GM19099 (cell line): ENCODE data around the gene ZNF90.

ENCODE experiments used
- POLR2A ChIP-seq: IDR thresholded peaks from 3 replicates; pipeline ENCODE4 v1.6.1; 2011; ENCODE audit warnings: low read depth; ENCODE audit not compliant: insufficient read length; ENCODE audit errors: extremely low read depth

ZNF90 gene

DNA sequence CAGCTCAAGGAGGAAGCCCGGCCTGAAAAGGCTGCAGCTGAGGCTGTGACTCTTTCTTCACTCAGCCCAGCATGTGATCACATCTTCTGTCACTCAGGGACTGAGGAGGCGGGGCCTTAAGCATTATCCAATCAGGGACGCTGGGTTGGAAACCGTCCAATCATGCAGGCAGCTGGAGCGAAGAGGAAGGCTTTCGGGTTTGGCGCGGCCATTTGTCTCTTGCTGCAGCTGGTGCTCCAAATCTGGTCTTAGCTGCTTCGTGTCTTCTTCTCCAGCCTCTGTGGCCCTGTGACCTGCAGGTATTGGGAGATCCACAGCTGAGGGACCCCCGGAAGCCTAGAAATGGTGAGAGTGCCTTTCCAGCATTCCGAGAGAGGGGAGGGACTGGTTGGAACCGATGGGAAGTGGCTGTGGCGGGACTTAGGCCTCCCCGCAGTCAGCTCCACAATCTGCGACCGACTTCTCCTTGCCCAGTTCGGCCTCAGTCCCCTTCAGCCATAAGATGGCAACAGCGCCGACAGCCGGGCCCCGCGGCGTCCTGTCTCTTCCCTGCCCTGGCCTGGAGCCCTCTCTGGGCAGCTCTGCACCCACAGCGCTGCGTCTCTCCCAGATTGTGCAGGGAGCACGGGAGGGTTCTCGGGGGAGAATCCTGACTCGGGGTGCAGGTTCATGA is at the start of gene ZNF90:
Gene ZNF90 (plus strand): TSS at position 210 of the 673 bp plus-strand sequence. CDS start 133 bp downstream, at position 343.
- peak; percentile 46 for TF ChIP-seq POLR2A

DNA sequence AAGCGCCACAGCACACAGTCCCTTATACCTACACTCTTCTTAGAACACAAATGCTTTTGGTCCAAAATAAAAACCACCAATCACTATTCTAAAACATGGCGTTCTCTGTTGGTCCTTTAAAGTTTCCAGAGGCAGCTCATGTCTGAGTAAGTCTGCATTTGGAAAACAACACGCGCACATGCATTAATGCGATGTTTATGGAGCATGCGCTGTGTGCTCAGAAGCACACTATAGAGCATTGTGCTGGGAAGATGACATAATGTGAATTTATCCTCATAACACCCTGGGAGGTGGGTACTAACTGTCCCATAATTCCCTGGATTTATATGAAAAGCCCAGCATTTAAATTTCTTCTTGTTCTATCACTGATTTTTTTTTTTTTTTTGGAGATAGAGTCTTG is 49.2 kb upstream of the ZNF90 start:
- no peak for TF ChIP-seq POLR2A

DNA sequence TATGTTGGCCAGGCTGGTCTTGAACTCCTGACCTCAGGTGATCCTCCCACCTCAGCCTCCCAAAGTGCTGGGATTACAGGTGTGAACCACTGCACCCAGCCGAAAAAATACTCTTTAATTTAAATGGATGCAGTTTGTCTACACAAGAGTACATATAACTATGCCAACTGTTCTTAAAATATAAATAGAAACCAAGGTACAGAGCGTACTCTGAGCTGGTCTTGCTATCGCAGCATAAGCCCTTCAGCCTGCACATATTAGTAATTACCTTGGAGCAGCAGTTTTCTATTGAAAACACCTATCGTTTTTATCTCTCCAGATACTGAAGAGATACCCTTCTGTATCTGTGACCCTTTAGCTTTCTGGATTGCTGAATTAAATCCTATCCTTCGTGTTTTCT is 41.9 kb upstream of the ZNF90 start:
- TF ChIP-seq POLR2A = no peak

DNA sequence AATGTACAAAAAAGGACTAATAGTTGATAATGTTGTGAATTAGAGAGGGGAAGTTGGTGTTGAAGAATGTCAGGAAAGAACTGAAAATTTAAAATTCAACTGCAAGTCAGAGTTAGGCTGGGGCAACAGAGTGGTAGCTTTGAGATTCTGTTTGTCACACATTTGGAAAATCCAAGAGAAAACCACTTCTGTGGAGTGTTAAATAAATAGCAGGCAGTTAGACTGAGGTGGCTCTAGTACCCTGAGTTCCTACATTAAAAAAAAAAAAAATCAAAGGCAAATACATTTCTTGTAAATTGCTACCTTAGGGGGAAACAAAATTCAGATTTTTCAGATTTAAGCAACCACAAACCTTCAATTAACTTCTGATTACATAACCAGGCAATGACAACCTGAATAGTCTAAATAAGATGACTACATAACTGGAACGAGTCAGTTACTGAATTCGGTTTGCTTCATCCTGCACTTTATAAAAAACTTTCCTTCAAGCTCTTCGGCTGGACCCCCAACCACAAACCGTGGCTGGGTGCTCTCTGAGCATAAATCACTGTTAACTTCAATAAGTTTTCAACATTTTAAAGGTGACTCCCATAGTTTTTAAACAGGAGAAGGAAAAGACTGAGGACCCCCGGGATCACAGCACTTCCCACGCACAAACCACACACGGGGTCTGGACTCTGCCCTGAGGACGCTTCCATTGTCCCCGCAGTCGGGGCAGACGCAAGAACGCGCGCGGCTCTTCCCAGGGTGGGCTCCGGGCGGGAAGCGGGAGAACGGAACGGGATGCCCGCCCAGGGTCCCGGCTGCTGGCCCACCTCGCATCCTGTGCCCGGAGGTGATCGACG is 39.2 kb upstream of the ZNF90 start:
- TF ChIP-seq POLR2A = no peak

DNA sequence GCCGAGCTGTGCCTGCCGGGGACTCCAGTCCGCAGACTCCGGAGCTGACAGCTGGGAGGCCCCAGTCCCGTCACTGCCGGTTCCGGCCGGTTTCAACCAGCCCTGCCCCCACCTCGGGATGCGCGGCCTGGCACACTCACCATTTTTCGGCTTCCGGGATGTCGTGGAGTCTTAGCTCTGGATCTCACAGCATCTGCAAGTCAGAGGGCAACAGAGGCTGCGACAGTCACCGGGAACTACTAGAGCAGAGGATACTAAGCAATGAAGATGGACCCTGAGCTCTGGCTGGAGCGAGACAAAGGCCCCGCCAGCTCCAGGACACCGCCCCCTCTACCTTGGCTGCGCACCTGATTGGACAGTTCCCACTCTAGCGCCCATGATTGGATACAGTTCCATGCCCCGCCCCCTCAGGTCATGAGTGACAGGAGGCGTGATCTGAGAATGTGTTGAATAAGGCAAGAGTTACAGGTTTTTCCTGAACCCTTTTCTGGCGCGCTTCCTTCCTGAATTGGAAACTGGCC is 38.5 kb upstream of the ZNF90 start, which contains the start of gene ZNF682:
Gene ZNF682 (minus strand): TSS at position 303 of the 521 bp plus-strand sequence. CDS start 160 bp downstream, at position 143.
- TF ChIP-seq POLR2A = peak; percentile 67

DNA sequence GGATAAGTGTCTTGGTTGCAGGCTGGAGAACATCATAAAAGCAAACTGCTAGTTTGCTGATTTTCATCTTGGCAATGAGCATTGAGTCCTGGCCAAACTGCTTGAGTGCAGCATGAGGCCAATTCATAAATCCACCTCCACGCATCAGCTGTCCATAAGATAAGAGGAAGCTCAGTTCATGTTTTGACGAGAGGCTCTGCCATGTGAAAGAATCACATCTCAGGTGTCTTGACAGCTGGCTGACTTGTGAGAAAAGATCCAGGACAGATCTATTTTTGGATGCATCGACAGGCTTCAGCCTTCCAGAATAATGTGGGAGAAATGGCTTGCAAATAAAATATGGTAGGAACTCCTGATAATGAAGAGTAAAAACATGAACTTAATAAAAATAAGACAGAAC is 33.1 kb upstream of the ZNF90 start:
- no peak for TF ChIP-seq POLR2A

DNA sequence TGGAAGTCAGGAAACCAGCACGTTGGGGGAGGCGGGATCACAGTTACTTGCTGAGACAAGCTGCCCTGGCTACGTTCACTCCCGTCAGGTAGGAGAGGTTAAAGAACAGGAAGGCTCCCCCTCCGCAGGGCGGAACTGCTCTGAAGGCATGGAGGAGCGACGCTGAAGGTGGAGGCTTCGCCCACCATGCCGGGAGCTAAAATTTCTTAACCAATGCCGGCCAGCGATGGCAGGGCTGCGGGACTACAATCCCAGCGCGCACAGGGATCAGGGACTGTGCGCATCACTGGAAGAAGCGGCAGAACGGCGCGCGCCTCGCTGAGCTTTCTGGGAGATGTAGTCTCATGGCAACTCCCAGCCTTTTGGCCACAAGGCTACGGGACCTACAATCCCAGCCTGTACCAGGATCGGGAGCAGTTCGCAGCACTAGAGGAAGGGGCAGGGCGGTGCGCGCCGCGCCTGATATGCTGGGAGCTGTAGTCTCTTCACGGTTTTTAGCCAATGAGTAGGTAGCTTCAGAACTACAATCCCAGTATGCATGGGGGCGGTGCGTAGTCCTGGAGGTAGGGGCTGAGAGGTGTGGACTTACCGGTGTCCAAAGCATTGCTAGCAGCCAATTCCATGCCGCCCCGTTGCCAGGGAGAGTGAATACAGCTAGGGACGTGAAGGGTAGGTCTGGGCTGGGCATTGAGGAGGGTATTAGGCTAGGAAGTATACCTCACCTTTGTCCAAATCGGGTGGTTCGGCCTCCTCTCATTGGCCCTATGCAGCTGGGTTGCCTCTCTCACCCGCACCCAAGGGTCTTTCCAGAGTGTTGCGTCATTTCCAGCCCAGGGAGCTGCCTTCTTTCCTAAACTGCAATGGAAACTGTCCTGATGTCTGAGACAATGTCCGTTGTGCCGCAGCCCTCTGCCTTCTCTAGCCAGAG is 25.7 kb upstream of the ZNF90 start:
- peak; percentile 29 for TF ChIP-seq POLR2A

DNA sequence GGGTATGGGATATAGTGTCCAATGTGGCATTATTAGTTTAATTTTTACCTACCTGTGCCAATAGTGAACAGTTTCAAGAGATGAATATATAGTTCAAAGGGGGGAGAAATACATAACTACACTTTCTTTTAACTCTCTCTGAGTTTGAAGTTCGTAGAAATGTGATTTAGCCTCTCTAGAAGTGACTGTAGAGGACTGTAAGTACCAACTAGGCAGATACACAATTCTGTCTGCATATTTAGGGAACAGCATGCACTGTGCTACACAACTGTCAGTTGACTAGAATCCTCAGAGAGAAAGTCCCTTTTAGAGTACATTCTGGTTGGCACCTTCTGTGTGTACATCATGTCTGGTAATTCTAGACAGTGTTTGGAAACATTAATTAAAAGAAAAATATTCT is 17.5 kb upstream of the ZNF90 start:
- TF ChIP-seq POLR2A = no peak

DNA sequence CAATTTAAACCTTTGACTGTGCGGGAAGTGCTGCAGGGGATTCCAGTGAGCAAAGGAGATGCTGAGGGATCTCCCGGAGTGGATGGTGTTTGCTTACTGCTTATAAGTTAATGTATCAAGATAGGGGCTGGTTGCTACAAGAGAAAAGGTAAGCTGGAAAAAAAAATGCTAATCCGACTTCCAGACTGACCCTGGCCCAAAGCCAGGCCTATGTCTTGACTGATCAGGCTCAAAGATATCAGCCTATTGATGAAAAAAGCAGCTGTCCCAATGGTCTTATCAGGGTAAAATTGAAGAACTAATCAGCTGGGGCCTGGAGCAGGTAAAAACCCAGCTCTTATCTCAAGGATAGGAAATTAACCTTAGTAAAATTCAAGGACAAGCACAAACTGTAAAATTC is 10.9 kb upstream of the ZNF90 start:
- no peak for TF ChIP-seq POLR2A

DNA sequence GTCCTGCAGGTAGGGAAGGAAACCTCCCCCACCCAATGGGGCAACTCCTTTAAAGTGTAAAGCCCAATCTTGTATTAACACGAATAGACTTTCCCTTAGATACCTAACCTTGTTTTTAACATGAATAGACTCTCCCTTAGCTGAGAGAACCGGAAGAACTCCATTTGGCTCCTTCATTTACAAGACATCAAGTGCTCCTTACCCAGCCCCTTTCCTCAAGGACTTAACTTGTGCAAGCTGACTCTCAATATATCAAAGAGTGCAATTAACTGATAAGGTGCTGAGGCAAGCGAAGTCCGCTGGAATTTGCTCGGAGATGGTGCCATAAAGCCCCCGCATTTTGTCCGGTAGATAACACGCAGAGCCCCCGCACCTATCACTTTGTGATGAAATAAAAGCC is 9.9 kb upstream of the ZNF90 start:
- TF ChIP-seq POLR2A = no peak

DNA sequence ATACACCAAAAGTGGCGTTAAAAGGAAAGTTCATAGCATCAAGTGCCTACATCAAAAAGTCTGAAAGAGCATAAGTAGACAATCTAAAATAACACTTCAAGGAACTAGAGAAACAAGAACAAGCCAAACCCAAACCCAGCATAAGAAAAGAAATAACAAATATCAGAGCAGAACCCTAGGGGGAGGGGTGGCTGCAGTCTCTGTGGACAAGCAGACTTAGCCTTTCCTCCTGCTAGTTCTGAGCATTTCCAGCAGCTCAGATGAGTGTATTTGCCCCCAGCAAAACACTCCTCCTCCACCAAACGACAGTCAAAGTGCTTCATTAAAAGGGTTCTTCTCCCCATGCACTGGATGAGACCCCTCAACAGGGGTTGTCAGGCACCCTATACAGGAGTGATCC is 7.1 kb upstream of the ZNF90 start:
- TF ChIP-seq POLR2A = no peak

DNA sequence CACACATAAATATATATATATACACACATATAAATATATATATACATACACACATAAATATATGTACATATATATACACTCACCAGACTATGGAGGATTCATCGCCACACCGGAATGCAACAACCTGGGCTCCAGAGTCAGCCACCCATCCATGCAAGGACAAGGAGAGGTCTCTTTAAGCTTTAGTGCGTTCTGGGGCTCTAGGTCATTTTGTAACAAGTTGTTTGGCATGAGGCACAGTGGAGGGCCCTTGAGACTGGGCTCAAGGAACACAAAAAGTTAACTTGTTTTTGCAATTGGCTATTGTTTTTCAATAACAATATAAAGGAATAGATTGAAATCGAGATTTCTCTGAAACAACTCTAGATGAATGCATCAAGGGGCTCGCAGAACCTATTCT is 4.9 kb upstream of the ZNF90 start:
- no peak for TF ChIP-seq POLR2A

DNA sequence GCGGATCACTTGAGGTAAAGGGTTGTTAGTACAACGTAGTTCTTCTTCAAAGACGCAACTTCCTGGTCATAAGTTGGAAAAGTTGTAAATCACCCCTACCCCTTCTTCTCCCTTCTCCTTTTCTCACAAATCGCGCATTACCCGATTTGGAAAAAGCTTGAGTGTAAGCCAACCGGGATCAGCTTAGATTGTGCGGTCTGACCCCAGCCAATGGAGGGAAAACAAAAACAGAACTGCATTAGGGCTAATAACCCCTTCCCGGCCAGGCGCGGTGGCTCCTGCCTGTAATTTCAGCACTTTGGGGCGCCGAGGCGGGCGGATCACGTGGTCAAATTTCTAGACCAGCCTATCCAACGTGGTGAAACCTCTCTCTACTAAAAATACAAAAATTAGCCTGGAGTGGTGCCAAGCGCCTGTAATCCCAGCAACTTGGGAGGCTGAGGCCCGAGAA is 806 bp downstream of the ZNF90 start:
- no peak for TF ChIP-seq POLR2A

DNA sequence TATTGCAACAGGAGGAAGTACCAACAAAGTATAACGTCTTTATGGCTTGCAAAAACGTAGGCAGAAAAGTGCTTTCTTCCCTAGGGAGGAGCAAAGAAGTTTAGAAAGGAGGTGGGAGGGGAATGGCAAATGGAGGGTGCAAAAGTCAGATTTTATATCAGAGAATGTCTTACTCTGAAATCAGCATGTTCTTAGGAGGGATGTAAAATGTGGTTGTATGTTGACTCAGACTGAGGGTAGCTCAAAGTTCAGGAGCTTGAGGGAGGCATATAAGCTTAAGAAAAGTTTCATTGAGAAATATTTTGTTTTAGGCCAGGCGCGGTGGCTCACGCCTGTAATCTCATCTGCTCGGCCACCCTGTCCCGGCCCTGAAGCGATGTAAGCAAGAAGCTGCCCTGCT is 1.7 kb downstream of the ZNF90 start:
- TF ChIP-seq POLR2A = no peak

DNA sequence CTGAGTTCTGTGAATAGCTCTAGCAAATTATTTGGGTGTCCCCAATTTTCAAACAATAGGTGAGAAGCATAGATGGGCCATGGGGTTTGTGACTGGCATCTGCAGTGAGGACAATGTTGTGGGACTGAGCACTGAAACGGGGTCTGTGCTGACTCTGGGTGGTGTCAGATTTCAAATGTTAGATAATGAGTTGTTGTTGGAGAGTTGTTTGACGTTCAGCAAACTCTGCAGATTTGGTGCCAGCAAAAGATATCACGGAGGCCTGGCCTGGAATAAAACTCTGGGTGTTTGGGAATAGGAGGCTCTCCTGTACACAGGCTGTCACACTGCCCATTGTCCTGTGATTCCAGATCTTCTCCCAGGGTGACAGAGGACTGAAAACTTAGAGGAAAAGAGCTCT is 2.9 kb downstream of the ZNF90 start:
- TF ChIP-seq POLR2A = no peak
